Measurements from ENCODE around the gene DCLK2. TPM values are rescaled to one million over a fixed set of nuclear protein-coding genes. Genes with fewer than 3 reads are reported as not detected.

DCLK2 gene
- total RNA-seq, 1 donor from 2014 or later, result 2.7 TPM

- TF ChIP-seq CTCF (conservative IDR thresholded peaks at IDR 0.05; ENCODE audit: low read depth, low read length), result no peak
- DNase-seq (ENCODE audit: low read depth), result no peak
- H3K4me3 ChIP-seq (ENCODE audit: low read depth, low read length), result no peak overlapping the region
Observed at GRCh38 chr4:150123087-150123486, 44.8 kb downstream of the DCLK2 start.

GRCh38 chr4:150123796-150124677, 45.8 kb downstream of the DCLK2 start:
- no peak for DNase-seq (ENCODE audit: low read depth)
- no peak for TF ChIP-seq CTCF (conservative IDR thresholded peaks at IDR 0.05; ENCODE audit: low read depth, low read length)
- H3K4me3 ChIP-seq (ENCODE audit: low read depth, low read length), result no peak overlapping the region

- DNase-seq (ENCODE audit: low read depth), result no peak
- H3K4me3 ChIP-seq (ENCODE audit: low read depth, low read length), result no peak overlapping the region
- no peak for TF ChIP-seq CTCF (conservative IDR thresholded peaks at IDR 0.05; ENCODE audit: low read depth, low read length)
Observed at GRCh38 chr4:150126201-150126863, 48.1 kb downstream of the DCLK2 start.

GRCh38 chr4:150126864-150127203, 48.6 kb downstream of the DCLK2 start:
- no peak for TF ChIP-seq CTCF (conservative IDR thresholded peaks at IDR 0.05; ENCODE audit: low read depth, low read length)
- H3K4me3 ChIP-seq (ENCODE audit: low read depth, low read length), result no peak overlapping the region
- DNase-seq (ENCODE audit: low read depth), result no peak

GRCh38 chr4:150127757-150128156, 49.5 kb downstream of the DCLK2 start:
- no peak for TF ChIP-seq CTCF (conservative IDR thresholded peaks at IDR 0.05; ENCODE audit: low read depth, low read length)
- DNase-seq (ENCODE audit: low read depth), result no peak
- no peak overlapping the region for H3K4me3 ChIP-seq (ENCODE audit: low read depth, low read length)

- TF ChIP-seq CTCF (conservative IDR thresholded peaks at IDR 0.05; ENCODE audit: low read depth, low read length), result no peak
- no peak for DNase-seq (ENCODE audit: low read depth)
- no peak overlapping the region for H3K4me3 ChIP-seq (ENCODE audit: low read depth, low read length)
Observed at GRCh38 chr4:150130933-150131332, 52.7 kb downstream of the DCLK2 start.
